Type B pancreatic cell (in vitro differentiated cells): ENCODE results near the gene CLIC1. TPM values are rescaled to one million over a fixed set of nuclear protein-coding genes. Genes with fewer than 3 reads are reported as not detected.
A peak's percentile ranks its signal among the peaks of the same experiment; 100 is the strongest.

ENCODE experiments used
- DNase-seq: peaks from one replicate; pipeline ENCODE4 v3.0.0; 2021; ENCODE audit warnings: mixed read lengths; ENCODE audit not compliant: unreplicated experiment; ENCODE audit errors: extremely low spot score
- H3K27ac Mint-ChIP-seq: 2 replicates; pipeline ENCODE4 v1.8.0; 2021; ENCODE audit warnings: mild to moderate bottlenecking, mixed read lengths
- H3K27me3 Mint-ChIP-seq: 2 replicates; pipeline ENCODE4 v1.8.0; 2021; ENCODE audit warnings: mixed read lengths
- H3K36me3 Mint-ChIP-seq: 2 replicates; pipeline ENCODE4 v1.8.0; 2021; ENCODE audit warnings: mixed read lengths
- H3K4me1 Mint-ChIP-seq: one replicate; pipeline ENCODE4 v1.8.0; 2021; ENCODE audit warnings: mixed read lengths; ENCODE audit not compliant: unreplicated experiment
- H3K4me3 Mint-ChIP-seq: 2 replicates; pipeline ENCODE4 v1.8.0; 2021; ENCODE audit warnings: mild to moderate bottlenecking, mixed read lengths
- H3K9me3 Mint-ChIP-seq: 2 replicates; pipeline ENCODE4 v1.8.0; 2021; ENCODE audit warnings: mixed read lengths
- CTCF ChIP-seq: fragments of 200-600 bp; sonication (generic); conservative IDR thresholded peaks from 2 replicates; pipeline ENCODE4 v1.5.0; 2021; ENCODE audit warnings: antibody characterized with exemption, mild to moderate bottlenecking
- total RNA-seq: library from RNA; stranded (reverse); gene quantifications from 2 replicates; pipeline ENCODE4 v1.2.1, GENCODE V29; 2021; ENCODE audit warnings: low replicate concordance

Gene CLIC1
- total RNA-seq, 1 donor from 2014 or later = 294 TPM

- no peaks in the 10 kb centered on the region for H3K27me3 Mint-ChIP-seq
- DNase-seq = no peak
- no peak overlapping the region for H3K4me3 Mint-ChIP-seq
- H3K9me3 Mint-ChIP-seq = no peaks in the 10 kb centered on the region
- H3K27ac Mint-ChIP-seq = no peak overlapping the region
- peaks cover 5% of the 10 kb centered on the region for H3K4me1 Mint-ChIP-seq
- no peak for TF ChIP-seq CTCF
- peaks cover 4% of the 10 kb centered on the region for H3K36me3 Mint-ChIP-seq
Measured at GRCh38 chr6:31750411-31751022, 14.2 kb upstream of the CLIC1 start.

- DNase-seq = no peak
- Mint-ChIP-seq H3K36me3 (peaks cover 4% of the 10 kb centered on the region), H3K4me1 (peaks cover 11% of the 10 kb centered on the region), H3K4me3 (no peak overlapping the region), H3K27me3 (no peaks in the 10 kb centered on the region), H3K27ac (no peak overlapping the region), H3K9me3 (no peaks in the 10 kb centered on the region)
- no peak for TF ChIP-seq CTCF
Measured at GRCh38 chr6:31749301-31750036, 13.1 kb upstream of the CLIC1 start.

- H3K4me3 Mint-ChIP-seq = no peak overlapping the region
- TF ChIP-seq CTCF = no peak
- peak overlapping the region; percentile 46 for H3K27ac Mint-ChIP-seq
- H3K27me3 Mint-ChIP-seq = no peaks in the 10 kb centered on the region
- H3K9me3 Mint-ChIP-seq = no peaks in the 10 kb centered on the region
- DNase-seq = no peak
- peaks cover 27% of the 10 kb centered on the region for H3K4me1 Mint-ChIP-seq
- peaks cover 8% of the 10 kb centered on the region for H3K36me3 Mint-ChIP-seq
Measured at GRCh38 chr6:31744422-31744821, 8.1 kb upstream of the CLIC1 start.

GRCh38 chr6:31742894-31743293, 6.6 kb upstream of the CLIC1 start:
- Mint-ChIP-seq H3K27ac (no peak overlapping the region), H3K36me3 (peaks cover 8% of the 10 kb centered on the region), H3K27me3 (no peaks in the 10 kb centered on the region), H3K4me3 (peak overlapping the region; percentile 10), H3K9me3 (no peaks in the 10 kb centered on the region), H3K4me1 (peaks cover 39% of the 10 kb centered on the region)
- no peak for DNase-seq
- no peak for TF ChIP-seq CTCF

GRCh38 chr6:31741815-31742214, 5.5 kb upstream of the CLIC1 start:
- no peak for DNase-seq
- Mint-ChIP-seq H3K27ac (no peak overlapping the region), H3K4me1 (peaks cover 41% of the 10 kb centered on the region), H3K27me3 (no peaks in the 10 kb centered on the region), H3K36me3 (peaks cover 5% of the 10 kb centered on the region), H3K9me3 (no peaks in the 10 kb centered on the region), H3K4me3 (peak overlapping the region; percentile 47)
- no peak for TF ChIP-seq CTCF
